ENCODE measurements around the gene IGF1. TPM values are rescaled to one million over a fixed set of nuclear protein-coding genes. Genes with fewer than 3 reads are reported as not detected.

IGF1 gene
- total RNA-seq, 1 experiment from 2014 or later = not detected

- Histone ChIP-seq H3K27ac (ENCODE audit: low read length) (no peak overlapping the region), H2AFZ (ENCODE audit: low read length) (no peak overlapping the region), H3K36me3 (ENCODE audit: insufficient read depth, low read length) (no peaks in the 10 kb centered on the region), H3K9ac (ENCODE audit: low read length) (no peak overlapping the region), H3K4me3 (ENCODE audit: low read length) (no peak overlapping the region), H4K20me1 (ENCODE audit: insufficient read depth, low read depth, low read length) (no peaks in the 10 kb centered on the region), H3K79me2 (ENCODE audit: low read length) (no peaks in the 10 kb centered on the region), H3K4me1 (ENCODE audit: low read length) (no peaks in the 10 kb centered on the region), H3K9me3 (ENCODE audit: low read length) (no peaks in the 10 kb centered on the region), H3K4me2 (ENCODE audit: low read depth, low read length, poor library complexity, severe bottlenecking) (no peak overlapping the region), H3K9me2 (replicated peaks; ENCODE audit: insufficient read depth, low read length) (no peaks in the 10 kb centered on the region), H3K27me3 (ENCODE audit: low read length) (no peaks in the 10 kb centered on the region)
- DNase-seq = no peak
These were observed 33.4 kb upstream of the IGF1 start for GRCh38 chr12:102513739-102514138.

GRCh38 chr12:102513272-102513671, 32.9 kb upstream of the IGF1 start:
- H3K9me2 ChIP-seq (replicated peaks; ENCODE audit: insufficient read depth, low read length) = no peaks in the 10 kb centered on the region
- H3K36me3 ChIP-seq (ENCODE audit: insufficient read depth, low read length) = no peaks in the 10 kb centered on the region
- H3K79me2 ChIP-seq (ENCODE audit: low read length) = no peaks in the 10 kb centered on the region
- no peaks in the 10 kb centered on the region for H3K4me1 ChIP-seq (ENCODE audit: low read length)
- H2AFZ ChIP-seq (ENCODE audit: low read length) = no peak overlapping the region
- H3K27ac ChIP-seq (ENCODE audit: low read length) = no peak overlapping the region
- H3K27me3 ChIP-seq (ENCODE audit: low read length) = no peaks in the 10 kb centered on the region
- H3K4me3 ChIP-seq (ENCODE audit: low read length) = no peak overlapping the region
- DNase-seq = no peak
- H4K20me1 ChIP-seq (ENCODE audit: insufficient read depth, low read depth, low read length) = no peaks in the 10 kb centered on the region
- H3K4me2 ChIP-seq (ENCODE audit: low read depth, low read length, poor library complexity, severe bottlenecking) = no peak overlapping the region
- H3K9me3 ChIP-seq (ENCODE audit: low read length) = no peaks in the 10 kb centered on the region
- no peak overlapping the region for H3K9ac ChIP-seq (ENCODE audit: low read length)

GRCh38 chr12:102512523-102512922, 32.2 kb upstream of the IGF1 start:
- no peaks in the 10 kb centered on the region for H3K36me3 ChIP-seq (ENCODE audit: insufficient read depth, low read length)
- H4K20me1 ChIP-seq (ENCODE audit: insufficient read depth, low read depth, low read length) = no peaks in the 10 kb centered on the region
- H3K4me2 ChIP-seq (ENCODE audit: low read depth, low read length, poor library complexity, severe bottlenecking) = no peak overlapping the region
- H3K9me3 ChIP-seq (ENCODE audit: low read length) = no peaks in the 10 kb centered on the region
- no peaks in the 10 kb centered on the region for H3K4me1 ChIP-seq (ENCODE audit: low read length)
- no peaks in the 10 kb centered on the region for H3K27me3 ChIP-seq (ENCODE audit: low read length)
- no peaks in the 10 kb centered on the region for H3K9me2 ChIP-seq (replicated peaks; ENCODE audit: insufficient read depth, low read length)
- no peak overlapping the region for H3K9ac ChIP-seq (ENCODE audit: low read length)
- H3K4me3 ChIP-seq (ENCODE audit: low read length) = no peak overlapping the region
- DNase-seq = no peak
- H3K27ac ChIP-seq (ENCODE audit: low read length) = no peak overlapping the region
- no peak overlapping the region for H2AFZ ChIP-seq (ENCODE audit: low read length)
- H3K79me2 ChIP-seq (ENCODE audit: low read length) = no peaks in the 10 kb centered on the region

DNA sequence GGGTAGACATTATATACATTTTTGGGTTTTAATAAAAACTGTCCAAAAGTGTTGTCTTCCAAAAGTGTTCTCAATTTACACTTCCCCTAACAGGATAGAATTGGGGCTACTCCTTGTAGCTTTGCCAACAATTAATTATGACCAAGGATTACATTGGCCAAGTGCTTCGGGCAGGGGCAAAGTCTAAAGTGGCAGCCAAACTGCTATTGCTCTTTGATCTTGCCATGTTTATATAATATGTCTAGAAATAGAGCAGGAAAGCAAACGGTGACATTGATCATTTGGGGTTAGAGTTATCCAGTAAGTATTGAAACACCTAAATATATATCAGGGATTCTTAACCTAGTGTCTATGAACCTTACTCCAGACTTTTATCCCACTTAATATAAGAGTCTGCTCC, 31.2 kb upstream of the IGF1 start:
- H3K9me2 ChIP-seq (replicated peaks; ENCODE audit: insufficient read depth, low read length) = no peaks in the 10 kb centered on the region
- no peaks in the 10 kb centered on the region for H3K4me1 ChIP-seq (ENCODE audit: low read length)
- H3K9me3 ChIP-seq (ENCODE audit: low read length) = no peaks in the 10 kb centered on the region
- no peaks in the 10 kb centered on the region for H3K36me3 ChIP-seq (ENCODE audit: insufficient read depth, low read length)
- H3K79me2 ChIP-seq (ENCODE audit: low read length) = no peaks in the 10 kb centered on the region
- no peak overlapping the region for H3K27ac ChIP-seq (ENCODE audit: low read length)
- no peak overlapping the region for H3K9ac ChIP-seq (ENCODE audit: low read length)
- H3K4me3 ChIP-seq (ENCODE audit: low read length) = no peak overlapping the region
- H3K4me2 ChIP-seq (ENCODE audit: low read depth, low read length, poor library complexity, severe bottlenecking) = no peak overlapping the region
- H4K20me1 ChIP-seq (ENCODE audit: insufficient read depth, low read depth, low read length) = no peaks in the 10 kb centered on the region
- DNase-seq = no peak
- H3K27me3 ChIP-seq (ENCODE audit: low read length) = no peaks in the 10 kb centered on the region
- no peak overlapping the region for H2AFZ ChIP-seq (ENCODE audit: low read length)

GRCh38 chr12:102510463-102510862, 30.1 kb upstream of the IGF1 start:
- H2AFZ ChIP-seq (ENCODE audit: low read length) = no peak overlapping the region
- H3K79me2 ChIP-seq (ENCODE audit: low read length) = no peaks in the 10 kb centered on the region
- H3K4me3 ChIP-seq (ENCODE audit: low read length) = no peak overlapping the region
- no peak overlapping the region for H3K4me2 ChIP-seq (ENCODE audit: low read depth, low read length, poor library complexity, severe bottlenecking)
- DNase-seq = no peak
- no peaks in the 10 kb centered on the region for H3K27me3 ChIP-seq (ENCODE audit: low read length)
- no peaks in the 10 kb centered on the region for H4K20me1 ChIP-seq (ENCODE audit: insufficient read depth, low read depth, low read length)
- H3K9me3 ChIP-seq (ENCODE audit: low read length) = no peaks in the 10 kb centered on the region
- no peak overlapping the region for H3K9ac ChIP-seq (ENCODE audit: low read length)
- no peak overlapping the region for H3K27ac ChIP-seq (ENCODE audit: low read length)
- no peaks in the 10 kb centered on the region for H3K4me1 ChIP-seq (ENCODE audit: low read length)
- H3K36me3 ChIP-seq (ENCODE audit: insufficient read depth, low read length) = no peaks in the 10 kb centered on the region
- no peaks in the 10 kb centered on the region for H3K9me2 ChIP-seq (replicated peaks; ENCODE audit: insufficient read depth, low read length)

DNA sequence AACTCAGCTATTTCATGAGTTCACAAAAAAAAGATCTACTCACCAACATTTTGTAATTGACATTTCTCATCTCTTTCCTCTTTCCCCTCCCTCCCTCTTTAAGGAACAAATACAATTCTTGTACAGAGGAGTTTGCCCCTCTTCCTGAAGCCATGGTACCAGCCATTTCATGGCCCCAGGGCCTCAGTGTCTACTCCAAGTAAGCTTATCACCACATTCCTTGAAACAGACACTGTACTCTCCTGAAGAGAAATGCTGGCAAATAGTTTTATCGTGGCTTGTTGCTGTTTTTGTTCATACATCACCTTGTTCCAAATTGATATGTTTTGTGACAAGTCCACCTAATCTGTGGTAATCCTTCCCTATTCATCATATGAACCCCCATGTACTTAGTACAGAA, 29.7 kb upstream of the IGF1 start:
- Histone ChIP-seq H3K27ac (ENCODE audit: low read length) (no peak overlapping the region), H3K79me2 (ENCODE audit: low read length) (no peaks in the 10 kb centered on the region), H3K4me3 (ENCODE audit: low read length) (no peak overlapping the region), H3K27me3 (ENCODE audit: low read length) (no peaks in the 10 kb centered on the region), H3K36me3 (ENCODE audit: insufficient read depth, low read length) (no peaks in the 10 kb centered on the region), H2AFZ (ENCODE audit: low read length) (no peak overlapping the region), H3K9me3 (ENCODE audit: low read length) (no peaks in the 10 kb centered on the region), H3K9ac (ENCODE audit: low read length) (no peak overlapping the region), H3K4me2 (ENCODE audit: low read depth, low read length, poor library complexity, severe bottlenecking) (no peak overlapping the region), H4K20me1 (ENCODE audit: insufficient read depth, low read depth, low read length) (no peaks in the 10 kb centered on the region), H3K9me2 (replicated peaks; ENCODE audit: insufficient read depth, low read length) (no peaks in the 10 kb centered on the region), H3K4me1 (ENCODE audit: low read length) (no peaks in the 10 kb centered on the region)
- DNase-seq = no peak

DNA sequence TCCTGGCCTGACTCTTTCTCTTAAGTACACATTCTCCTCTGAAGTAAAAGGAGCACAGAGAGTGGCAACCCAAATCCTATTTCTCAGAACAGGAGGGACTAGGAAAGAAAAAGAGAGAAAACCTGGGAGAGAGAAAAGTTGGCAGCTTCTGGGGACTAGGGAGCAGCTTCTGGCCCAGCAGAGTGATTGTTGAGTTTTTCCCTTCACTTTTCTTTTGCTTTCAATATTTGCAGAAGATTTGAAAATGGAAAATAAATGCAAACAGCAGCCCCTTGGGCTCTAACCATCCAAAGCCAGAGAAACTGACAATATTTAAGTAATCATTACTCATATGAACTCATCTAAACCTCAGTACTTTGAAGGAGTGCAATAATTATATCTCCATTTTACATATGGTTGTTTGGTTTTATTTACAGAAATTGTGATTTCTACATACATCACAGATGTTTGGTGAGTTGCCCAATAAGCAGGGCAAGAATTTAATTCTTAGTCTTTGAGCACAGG, 28.8 kb upstream of the IGF1 start:
- Histone ChIP-seq H3K79me2 (ENCODE audit: low read length) (no peaks in the 10 kb centered on the region), H3K9me3 (ENCODE audit: low read length) (no peaks in the 10 kb centered on the region), H3K9me2 (replicated peaks; ENCODE audit: insufficient read depth, low read length) (no peaks in the 10 kb centered on the region), H3K4me2 (ENCODE audit: low read depth, low read length, poor library complexity, severe bottlenecking) (no peak overlapping the region), H3K9ac (ENCODE audit: low read length) (no peak overlapping the region), H3K36me3 (ENCODE audit: insufficient read depth, low read length) (no peaks in the 10 kb centered on the region), H3K27me3 (ENCODE audit: low read length) (no peaks in the 10 kb centered on the region), H2AFZ (ENCODE audit: low read length) (no peak overlapping the region), H3K4me3 (ENCODE audit: low read length) (no peak overlapping the region), H3K27ac (ENCODE audit: low read length) (no peak overlapping the region), H3K4me1 (ENCODE audit: low read length) (no peaks in the 10 kb centered on the region), H4K20me1 (ENCODE audit: insufficient read depth, low read depth, low read length) (no peaks in the 10 kb centered on the region)
- no peak for DNase-seq

DNA sequence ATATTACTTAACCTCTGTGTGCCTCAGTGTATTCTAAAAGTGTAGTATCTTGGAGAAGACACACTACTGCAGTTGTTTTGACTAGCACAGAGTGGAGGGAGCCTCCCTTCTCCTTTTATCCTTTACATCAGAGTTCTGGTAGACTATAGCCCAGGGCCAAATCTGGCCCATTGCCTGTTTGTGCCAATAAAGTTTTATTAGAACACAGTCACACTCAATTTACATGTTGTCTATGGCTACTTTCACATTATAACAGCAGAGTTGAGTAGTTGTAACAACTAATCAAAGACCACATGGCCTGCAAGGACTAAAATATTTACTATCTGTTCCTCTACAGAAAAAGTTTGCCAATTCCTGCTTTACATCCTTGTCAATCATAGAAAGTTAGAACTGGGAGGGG, 27.7 kb upstream of the IGF1 start:
- H3K9me3 ChIP-seq (ENCODE audit: low read length) = no peaks in the 10 kb centered on the region
- no peak overlapping the region for H3K4me2 ChIP-seq (ENCODE audit: low read depth, low read length, poor library complexity, severe bottlenecking)
- H3K9ac ChIP-seq (ENCODE audit: low read length) = no peak overlapping the region
- H3K36me3 ChIP-seq (ENCODE audit: insufficient read depth, low read length) = no peaks in the 10 kb centered on the region
- H3K4me1 ChIP-seq (ENCODE audit: low read length) = no peaks in the 10 kb centered on the region
- H3K4me3 ChIP-seq (ENCODE audit: low read length) = no peak overlapping the region
- no peak for DNase-seq
- no peak overlapping the region for H2AFZ ChIP-seq (ENCODE audit: low read length)
- H3K27ac ChIP-seq (ENCODE audit: low read length) = no peak overlapping the region
- no peaks in the 10 kb centered on the region for H4K20me1 ChIP-seq (ENCODE audit: insufficient read depth, low read depth, low read length)
- no peaks in the 10 kb centered on the region for H3K27me3 ChIP-seq (ENCODE audit: low read length)
- no peaks in the 10 kb centered on the region for H3K79me2 ChIP-seq (ENCODE audit: low read length)
- no peaks in the 10 kb centered on the region for H3K9me2 ChIP-seq (replicated peaks; ENCODE audit: insufficient read depth, low read length)

DNA sequence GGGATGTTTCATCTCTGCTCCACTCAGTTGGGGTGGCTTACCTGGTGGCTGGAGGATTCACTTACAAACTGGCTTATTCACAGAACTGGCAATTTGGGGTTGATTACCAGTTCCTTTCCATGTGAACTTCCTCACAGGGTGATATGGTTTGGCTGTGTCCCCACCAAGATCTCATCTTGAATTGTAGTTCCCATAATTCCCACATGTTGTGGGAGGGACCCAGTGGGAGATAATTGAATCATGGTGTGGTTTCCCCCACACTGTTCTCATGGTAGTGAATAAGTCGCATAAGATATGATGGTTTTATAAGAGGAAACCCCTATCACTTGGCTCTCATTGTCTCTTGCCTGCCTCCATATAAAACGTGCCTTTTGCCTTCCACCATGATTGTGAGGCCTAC, 26.9 kb upstream of the IGF1 start:
- no peaks in the 10 kb centered on the region for H3K4me1 ChIP-seq (ENCODE audit: low read length)
- no peak overlapping the region for H3K4me3 ChIP-seq (ENCODE audit: low read length)
- H3K79me2 ChIP-seq (ENCODE audit: low read length) = no peaks in the 10 kb centered on the region
- no peak overlapping the region for H3K4me2 ChIP-seq (ENCODE audit: low read depth, low read length, poor library complexity, severe bottlenecking)
- H3K9ac ChIP-seq (ENCODE audit: low read length) = no peak overlapping the region
- H3K9me3 ChIP-seq (ENCODE audit: low read length) = no peaks in the 10 kb centered on the region
- no peak overlapping the region for H3K27ac ChIP-seq (ENCODE audit: low read length)
- no peak overlapping the region for H2AFZ ChIP-seq (ENCODE audit: low read length)
- no peak for DNase-seq
- H3K36me3 ChIP-seq (ENCODE audit: insufficient read depth, low read length) = no peaks in the 10 kb centered on the region
- no peaks in the 10 kb centered on the region for H4K20me1 ChIP-seq (ENCODE audit: insufficient read depth, low read depth, low read length)
- no peaks in the 10 kb centered on the region for H3K27me3 ChIP-seq (ENCODE audit: low read length)
- no peaks in the 10 kb centered on the region for H3K9me2 ChIP-seq (replicated peaks; ENCODE audit: insufficient read depth, low read length)
